Type B pancreatic cell (in vitro differentiated cells): ENCODE measurements around the gene IQGAP2. TPM values are rescaled to one million over a fixed set of nuclear protein-coding genes. Genes with fewer than 3 reads are reported as not detected.

Experiments used
- DNase-seq: peaks from one replicate; pipeline ENCODE4 v3.0.0; 2021; ENCODE audit warnings: mixed read lengths; ENCODE audit not compliant: unreplicated experiment; ENCODE audit errors: extremely low spot score
- H3K27ac Mint-ChIP-seq: 2 replicates; pipeline ENCODE4 v1.8.0; 2021; ENCODE audit warnings: mild to moderate bottlenecking, mixed read lengths
- H3K27me3 Mint-ChIP-seq: 2 replicates; pipeline ENCODE4 v1.8.0; 2021; ENCODE audit warnings: mixed read lengths
- H3K36me3 Mint-ChIP-seq: 2 replicates; pipeline ENCODE4 v1.8.0; 2021; ENCODE audit warnings: mixed read lengths
- H3K4me1 Mint-ChIP-seq: one replicate; pipeline ENCODE4 v1.8.0; 2021; ENCODE audit warnings: mixed read lengths; ENCODE audit not compliant: unreplicated experiment
- H3K4me3 Mint-ChIP-seq: 2 replicates; pipeline ENCODE4 v1.8.0; 2021; ENCODE audit warnings: mild to moderate bottlenecking, mixed read lengths
- H3K9me3 Mint-ChIP-seq: 2 replicates; pipeline ENCODE4 v1.8.0; 2021; ENCODE audit warnings: mixed read lengths
- CTCF ChIP-seq: fragments of 200-600 bp; sonication (generic); conservative IDR thresholded peaks from 2 replicates; pipeline ENCODE4 v1.5.0; 2021; ENCODE audit warnings: antibody characterized with exemption, mild to moderate bottlenecking
- total RNA-seq: library from RNA; stranded (reverse); gene quantifications from 2 replicates; pipeline ENCODE4 v1.2.1, GENCODE V29; 2021; ENCODE audit warnings: low replicate concordance

IQGAP2 gene
- total RNA-seq, 1 donor from 2014 or later, result 24.7 TPM

GRCh38 chr5:76475385-76475784, 72.3 kb downstream of the IQGAP2 start:
- no peak for TF ChIP-seq CTCF
- H3K4me1 Mint-ChIP-seq, result peaks cover 20% of the 10 kb centered on the region
- no peak overlapping the region for H3K4me3 Mint-ChIP-seq
- no peak for DNase-seq
- H3K27me3 Mint-ChIP-seq, result no peaks in the 10 kb centered on the region
- no peaks in the 10 kb centered on the region for H3K36me3 Mint-ChIP-seq
- H3K9me3 Mint-ChIP-seq, result no peaks in the 10 kb centered on the region
- peak overlapping the region; percentile 67 for H3K27ac Mint-ChIP-seq

- no peaks in the 10 kb centered on the region for H3K9me3 Mint-ChIP-seq
- DNase-seq, result no peak
- H3K27me3 Mint-ChIP-seq, result no peaks in the 10 kb centered on the region
- H3K4me1 Mint-ChIP-seq, result peaks cover 26% of the 10 kb centered on the region
- no peak for TF ChIP-seq CTCF
- H3K4me3 Mint-ChIP-seq, result peak overlapping the region; percentile 2
- no peaks in the 10 kb centered on the region for H3K36me3 Mint-ChIP-seq
- H3K27ac Mint-ChIP-seq, result peak overlapping the region; percentile 67
These were observed 72.9 kb downstream of the IQGAP2 start for GRCh38 chr5:76475936-76476335.

- peaks cover 26% of the 10 kb centered on the region for H3K4me1 Mint-ChIP-seq
These were observed 73.5 kb downstream of the IQGAP2 start for GRCh38 chr5:76476474-76477038.

GRCh38 chr5:76477061-76477460, 74.0 kb downstream of the IQGAP2 start:
- H3K27me3 Mint-ChIP-seq, result no peaks in the 10 kb centered on the region
- H3K27ac Mint-ChIP-seq, result no peak overlapping the region
- H3K4me3 Mint-ChIP-seq, result no peak overlapping the region
- DNase-seq, result no peak
- no peak for TF ChIP-seq CTCF
- no peaks in the 10 kb centered on the region for H3K9me3 Mint-ChIP-seq
- peaks cover 26% of the 10 kb centered on the region for H3K4me1 Mint-ChIP-seq
- H3K36me3 Mint-ChIP-seq, result no peaks in the 10 kb centered on the region

More at GRCh38 chr5:76476474-76477038, 73.5 kb downstream of the IQGAP2 start:
- peak overlapping the region; percentile 67 for H3K27ac Mint-ChIP-seq
- no peak for DNase-seq
- no peaks in the 10 kb centered on the region for H3K27me3 Mint-ChIP-seq
- no peaks in the 10 kb centered on the region for H3K9me3 Mint-ChIP-seq
- no peak for TF ChIP-seq CTCF
- no peaks in the 10 kb centered on the region for H3K36me3 Mint-ChIP-seq
- H3K4me3 Mint-ChIP-seq, result no peak overlapping the region

- no peaks in the 10 kb centered on the region for H3K36me3 Mint-ChIP-seq
- no peak for TF ChIP-seq CTCF
- H3K27ac Mint-ChIP-seq, result no peak overlapping the region
- H3K4me1 Mint-ChIP-seq, result peaks cover 26% of the 10 kb centered on the region
- DNase-seq, result no peak
- H3K4me3 Mint-ChIP-seq, result no peak overlapping the region
- H3K27me3 Mint-ChIP-seq, result no peaks in the 10 kb centered on the region
- H3K9me3 Mint-ChIP-seq, result no peaks in the 10 kb centered on the region
These were observed 74.5 kb downstream of the IQGAP2 start for GRCh38 chr5:76477571-76477970.

GRCh38 chr5:76479281-76479680, 76.2 kb downstream of the IQGAP2 start:
- no peaks in the 10 kb centered on the region for H3K36me3 Mint-ChIP-seq
- DNase-seq, result no peak
- no peak for TF ChIP-seq CTCF
- peaks cover 34% of the 10 kb centered on the region for H3K4me1 Mint-ChIP-seq
- no peak overlapping the region for H3K4me3 Mint-ChIP-seq
- no peaks in the 10 kb centered on the region for H3K9me3 Mint-ChIP-seq
- H3K27me3 Mint-ChIP-seq, result no peaks in the 10 kb centered on the region
- no peak overlapping the region for H3K27ac Mint-ChIP-seq
